GM19438 (cell line): Measurements from ENCODE around the gene ARHGAP26.

ENCODE experiments used
- ATAC-seq: cut with Tn5 transposase; IDR thresholded peaks from one replicate; pipeline ENCODE4 v1.9.1; 2021; ENCODE audit warnings: low read depth; ENCODE audit not compliant: unreplicated experiment

The ARHGAP26 gene

DNA sequence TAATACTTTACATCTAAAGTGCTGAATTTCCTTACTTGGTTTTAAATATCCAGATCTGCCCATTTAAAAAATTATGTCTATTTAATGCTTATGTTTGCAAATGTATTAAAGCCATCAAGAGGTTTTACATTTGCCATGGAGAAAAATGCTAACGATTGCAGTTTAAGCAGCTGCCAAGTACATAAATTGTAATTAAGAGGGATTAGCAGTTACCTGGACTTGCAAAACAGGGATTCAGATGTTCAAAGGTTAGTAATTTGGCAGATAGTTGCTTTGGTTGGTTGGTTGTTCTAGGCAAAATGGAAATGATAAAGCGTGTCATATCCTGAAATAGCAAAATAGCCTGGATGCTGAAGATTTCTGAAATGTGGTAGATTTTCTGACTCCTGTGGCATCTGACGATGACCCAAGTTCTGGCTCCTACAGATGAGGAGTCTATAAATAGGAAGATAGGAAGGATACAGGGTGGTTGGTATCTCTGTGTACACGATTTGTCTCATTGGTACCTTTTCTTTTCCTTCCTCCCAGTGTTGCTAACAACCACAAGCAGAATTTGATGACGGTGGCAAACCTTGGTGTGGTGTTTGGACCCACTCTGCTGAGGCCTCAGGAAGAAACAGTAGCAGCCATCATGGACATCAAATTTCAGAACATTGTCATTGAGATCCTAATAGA lies 350.4 kb downstream of the ARHGAP26 start:
- no peak for ATAC-seq

DNA sequence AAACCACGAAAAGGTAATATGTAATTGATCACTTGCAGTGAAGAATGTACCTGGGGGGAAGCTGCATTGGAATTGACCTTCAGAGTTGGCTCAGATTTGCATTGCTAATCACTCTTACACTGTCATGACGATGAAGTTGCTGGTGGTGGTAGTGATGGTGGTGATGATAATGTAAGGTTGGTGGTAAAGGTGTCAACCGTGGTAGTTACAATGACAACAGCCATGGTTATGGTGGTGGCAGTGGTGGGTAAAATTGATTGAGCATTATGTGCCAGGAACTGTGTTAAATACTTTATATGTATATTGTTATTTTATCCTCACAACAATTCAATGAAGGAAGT lies 350.9 kb downstream of the ARHGAP26 start:
- no peak for ATAC-seq

GRCh38 chr5:143124593-143124992 lies 354.4 kb downstream of the ARHGAP26 start:
- no peak for ATAC-seq

GRCh38 chr5:143126174-143127019 lies 356.2 kb downstream of the ARHGAP26 start:
- no peak for ATAC-seq

DNA sequence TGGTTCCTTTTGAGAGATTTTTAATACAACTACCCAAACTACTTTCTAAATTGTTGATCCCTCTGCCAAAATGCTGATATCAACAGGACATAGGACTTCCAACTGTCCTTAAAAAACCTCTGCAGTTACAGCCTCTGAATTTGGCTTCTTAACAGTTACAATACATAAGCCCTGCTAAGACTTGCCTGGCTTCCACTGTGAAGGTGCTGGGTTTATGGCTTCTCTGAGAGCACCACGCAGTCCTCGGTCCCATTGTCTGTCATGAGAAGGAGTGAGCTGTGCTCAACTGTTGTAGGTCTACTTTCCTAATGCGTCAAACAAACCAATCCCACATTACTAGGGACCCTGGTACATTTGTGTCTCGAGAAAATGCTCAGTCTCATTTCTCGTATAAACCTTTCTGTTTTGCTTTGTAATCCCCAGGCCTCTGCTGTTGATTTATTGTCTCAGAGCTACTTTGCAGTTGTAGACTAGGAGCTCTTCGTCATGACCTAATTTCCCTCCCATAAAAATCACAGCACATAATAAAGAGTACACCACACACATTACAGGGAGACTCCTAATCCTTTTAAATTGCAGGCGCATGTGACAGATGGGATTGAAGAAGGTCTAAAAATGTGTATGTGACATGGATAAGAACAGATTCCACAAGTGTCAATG lies 358.4 kb downstream of the ARHGAP26 start:
- ATAC-seq = no peak

DNA sequence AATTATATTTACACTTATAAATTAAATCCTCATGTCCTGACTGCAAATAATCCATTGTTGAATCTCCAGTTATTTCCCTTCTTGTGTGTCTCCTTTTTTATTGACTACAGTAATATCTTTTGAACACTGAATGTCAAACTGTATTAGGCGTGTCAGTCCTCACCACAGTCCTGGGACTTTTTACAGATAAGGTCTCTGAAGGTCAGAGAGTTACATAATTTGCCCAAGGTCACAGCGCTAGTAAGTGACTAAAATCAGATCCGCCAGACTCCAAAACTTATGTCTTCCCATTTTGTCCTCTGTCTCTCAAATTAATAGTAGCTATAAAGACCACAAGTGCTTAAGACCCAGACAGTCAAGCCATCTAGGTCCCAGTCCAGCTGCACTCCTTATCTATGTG lies 359.0 kb downstream of the ARHGAP26 start:
- no peak for ATAC-seq

GRCh38 chr5:143129910-143130612 lies 359.9 kb downstream of the ARHGAP26 start:
- no peak for ATAC-seq

- no peak for ATAC-seq
Observed at GRCh38 chr5:143130613-143131305, 360.6 kb downstream of the ARHGAP26 start.

DNA sequence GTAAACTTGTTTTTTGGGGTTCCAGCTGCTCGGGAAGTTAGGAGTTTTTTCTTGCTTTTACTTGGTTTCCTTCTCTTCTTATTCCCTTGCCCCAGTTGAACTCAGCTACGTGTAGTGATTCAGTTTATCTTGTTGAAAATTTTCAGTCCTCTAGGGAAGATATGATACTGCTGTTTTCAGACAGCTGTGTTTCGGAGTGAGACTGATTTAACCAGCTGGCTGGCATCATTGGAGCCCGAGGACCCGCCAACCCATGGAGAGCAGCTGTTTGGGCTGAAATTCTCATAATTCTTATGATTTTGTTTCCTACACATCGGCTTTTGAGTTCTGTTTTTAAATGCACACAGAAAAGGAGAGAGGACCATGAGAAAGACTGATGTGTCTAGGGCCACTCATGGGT lies 361.8 kb downstream of the ARHGAP26 start:
- no peak for ATAC-seq

DNA sequence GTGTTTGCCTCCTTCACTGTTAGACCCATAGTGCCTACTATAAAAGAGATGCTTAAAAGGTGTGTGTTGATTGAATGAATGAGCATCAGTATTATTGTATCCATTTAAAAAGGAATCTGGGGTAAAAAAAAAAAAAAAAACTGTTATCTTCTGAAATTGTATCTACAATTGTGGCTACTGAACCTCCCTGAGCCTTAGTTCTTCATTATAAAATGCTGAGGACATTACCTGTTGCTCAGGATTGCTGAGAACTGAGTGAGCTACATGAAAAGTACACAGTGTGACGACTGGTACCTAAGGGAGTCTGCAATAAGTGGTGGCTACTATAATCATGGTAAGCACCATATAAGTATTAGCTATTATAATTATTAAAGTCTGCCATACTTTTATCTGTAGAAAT lies 362.6 kb downstream of the ARHGAP26 start:
- ATAC-seq = no peak

- no peak for ATAC-seq
Observed at GRCh38 chr5:143133721-143134120, 363.5 kb downstream of the ARHGAP26 start.

DNA sequence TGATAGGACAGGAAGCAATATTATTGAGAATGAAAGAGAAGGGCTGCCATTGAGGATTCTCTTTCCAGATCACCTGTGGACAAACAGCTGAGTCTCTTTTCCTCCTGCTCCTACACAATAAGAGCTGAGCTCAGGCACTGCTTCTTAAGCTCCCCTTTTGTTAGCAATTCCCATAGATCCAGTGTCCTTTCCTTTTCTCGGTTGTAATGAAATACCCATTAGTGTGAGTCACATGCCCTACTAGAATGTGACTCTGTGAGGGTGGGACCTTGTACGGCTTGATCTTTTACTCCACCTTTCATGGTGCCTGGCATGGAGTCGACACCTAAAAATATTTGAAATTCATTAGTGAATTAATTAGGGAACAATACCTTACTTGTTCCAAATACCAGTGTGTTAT lies 364.1 kb downstream of the ARHGAP26 start:
- no peak for ATAC-seq

DNA sequence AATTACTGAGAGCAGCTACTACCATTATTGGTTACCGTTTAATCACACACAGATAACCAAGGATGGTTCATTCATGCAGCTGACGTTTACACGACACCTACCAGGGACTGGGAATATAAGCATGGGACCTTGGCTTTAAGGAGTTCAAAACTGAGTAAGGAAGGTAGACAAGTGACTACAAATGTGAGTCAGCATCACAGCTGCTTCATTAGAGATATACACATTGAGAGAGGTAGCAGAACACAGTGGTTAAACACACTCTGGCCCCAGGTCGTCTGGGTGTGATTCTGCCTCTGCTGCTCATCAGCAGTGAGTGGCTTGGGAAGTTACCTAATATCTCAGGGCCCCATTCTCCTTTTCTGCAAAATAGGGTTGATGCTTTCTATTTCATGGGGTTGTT lies 364.7 kb downstream of the ARHGAP26 start:
- ATAC-seq = no peak

GRCh38 chr5:143135832-143136551 lies 365.8 kb downstream of the ARHGAP26 start:
- no peak for ATAC-seq

GRCh38 chr5:143138839-143139238 lies 368.7 kb downstream of the ARHGAP26 start:
- ATAC-seq = no peak

DNA sequence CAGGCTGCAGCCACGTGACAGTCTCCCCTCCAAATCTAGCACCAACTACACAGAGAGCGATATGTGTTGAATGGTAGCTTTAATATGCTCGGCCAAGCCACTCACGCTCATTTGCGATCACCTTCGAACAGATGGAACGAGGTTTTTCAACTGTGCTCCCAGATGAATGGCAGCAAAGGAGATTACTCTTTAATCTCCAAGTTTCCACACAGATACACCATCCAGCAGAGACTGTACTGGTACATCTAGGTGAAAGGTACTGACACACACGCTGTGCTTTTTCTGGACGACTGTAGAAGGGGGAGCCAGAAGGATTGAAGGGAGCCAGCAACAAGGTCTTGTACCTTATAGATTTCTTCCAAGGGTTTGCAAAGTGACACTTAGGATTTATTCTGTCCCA lies 369.4 kb downstream of the ARHGAP26 start:
- no peak for ATAC-seq

- no peak for ATAC-seq
Observed at GRCh38 chr5:143140492-143141203, 370.5 kb downstream of the ARHGAP26 start.

- no peak for ATAC-seq
Observed at GRCh38 chr5:143141652-143142051, 371.5 kb downstream of the ARHGAP26 start.
